HEK293 (cell line): ENCODE data around the gene HS3ST1.

Experiments
- CTCF ChIA-PET: fragments of 350-600 bp; formaldehyde crosslinking; extraction: SDS; loops from one replicate; lab custom pipeline; 2021; ENCODE audit warnings: antibody characterized with exemption; lab: Yijun Ruan, JAX
- POLR2A ChIA-PET: fragments of 300-600 bp; formaldehyde crosslinking; extraction: SDS; loops from one replicate; lab custom pipeline; 2020; ENCODE audit warnings: antibody characterized with exemption, inconsistent platforms; lab: Yijun Ruan, JAX
- H3K27ac ChIP-seq: fragments of 200-500 bp; sonication (Bioruptor generic); 2 replicates; pipeline ENCODE4 v1.5.1; 2014; ENCODE audit warnings: low read depth, low read length, control low read depth, inconsistent platforms; ENCODE audit errors: extremely low read depth
- H3K36me3 ChIP-seq, 2 experiments: fragments of 200-500 bp in 1 of 2; sonication (Bioruptor generic) in 1 of 2; 1 replicate in 1 of 2; 2 replicates in 1 of 2; pipeline ENCODE4 v1.5.1; 2014 to 2017; ENCODE audit warnings: inconsistent platforms in 2 of 2, low read length in 2 of 2; ENCODE audit not compliant: control insufficient read depth in 2 of 2, insufficient read depth in 1 of 2
- H3K4me1 ChIP-seq: fragments of 200-500 bp; sonication (Bioruptor generic); 2 replicates; pipeline ENCODE4 v1.5.1; 2014; ENCODE audit warnings: mild to moderate bottlenecking, low read length, inconsistent platforms; ENCODE audit not compliant: control insufficient read depth, insufficient read depth
- H3K4me3 ChIP-seq: 2 replicates; pipeline ENCODE4 v1.5.1; 2011; ENCODE audit warnings: low read depth, mild to moderate bottlenecking, control low read depth, low read length, moderate library complexity
- H3K9me3 ChIP-seq: fragments of 200-500 bp; sonication (Bioruptor generic); 2 replicates; pipeline ENCODE4 v1.5.1; 2014; ENCODE audit warnings: low read depth, low read length, inconsistent platforms; ENCODE audit not compliant: control insufficient read depth, insufficient read depth
- GLIS1 ChIP-seq: fragments of 450-650 bp; formaldehyde crosslinking; IDR thresholded peaks from 2 replicates; pipeline ENCODE4 v1.5.1; 2016; ENCODE audit warnings: missing biosample characterization, missing genetic modification characterization
- RBAK ChIP-seq: fragments of 450-650 bp; formaldehyde crosslinking; IDR thresholded peaks from 2 replicates; pipeline ENCODE4 v1.5.1; 2016; ENCODE audit warnings: missing biosample characterization, missing genetic modification characterization
- ZEB2 ChIP-seq: fragments of 450-650 bp; formaldehyde crosslinking; IDR thresholded peaks from 2 replicates; pipeline ENCODE4 v1.5.1; 2016; ENCODE audit warnings: missing biosample characterization, missing genetic modification characterization
- ZFHX2 ChIP-seq: fragments of 450-650 bp; formaldehyde crosslinking; conservative IDR thresholded peaks from 2 replicates; pipeline ENCODE4 v1.5.1; 2016; ENCODE audit warnings: missing biosample characterization, missing genetic modification characterization
- ZNF112 ChIP-seq: fragments of 450-650 bp; formaldehyde crosslinking; IDR thresholded peaks from 2 replicates; pipeline ENCODE4 v1.5.0; 2017; ENCODE audit warnings: missing biosample characterization, missing genetic modification characterization
- ZNF140 ChIP-seq: fragments of 450-650 bp; formaldehyde crosslinking; IDR thresholded peaks from 2 replicates; pipeline ENCODE4 v1.5.1; 2016; ENCODE audit warnings: missing biosample characterization, missing genetic modification characterization
- ZNF184 ChIP-seq: fragments of 450-650 bp; IDR thresholded peaks from 2 replicates; pipeline ENCODE4 v1.5.1; 2018; ENCODE audit warnings: missing biosample characterization, mild to moderate bottlenecking, missing genetic modification characterization
- ZNF335 ChIP-seq: fragments of 450-650 bp; formaldehyde crosslinking; conservative IDR thresholded peaks from 2 replicates; pipeline ENCODE4 v1.5.1; 2016; ENCODE audit warnings: missing biosample characterization, missing genetic modification characterization
- ZNF426 ChIP-seq: fragments of 450-650 bp; formaldehyde crosslinking; IDR thresholded peaks from 2 replicates; pipeline ENCODE4 v1.5.1; 2017; ENCODE audit warnings: missing biosample characterization, missing genetic modification characterization, mild to moderate bottlenecking, inconsistent platforms, moderate library complexity
- ZNF433 ChIP-seq: fragments of 450-650 bp; formaldehyde crosslinking; IDR thresholded peaks from 2 replicates; pipeline ENCODE4 v1.5.1; 2016; ENCODE audit warnings: missing biosample characterization, missing genetic modification characterization, low read depth
- ZNF548 ChIP-seq: fragments of 450-650 bp; formaldehyde crosslinking; IDR thresholded peaks from 2 replicates; pipeline ENCODE4 v1.5.1; 2016; ENCODE audit warnings: missing biosample characterization, missing genetic modification characterization
- ZNF701 ChIP-seq: fragments of 450-650 bp; formaldehyde crosslinking; IDR thresholded peaks from 2 replicates; pipeline ENCODE4 v1.5.1; 2016; ENCODE audit warnings: missing biosample characterization, missing genetic modification characterization
- TF ChIP-seq, protein P1 (sequence below): fragments of 450-650 bp; formaldehyde crosslinking; IDR thresholded peaks from 2 replicates; pipeline ENCODE4 v1.5.1; 2016; ENCODE audit warnings: missing biosample characterization, missing genetic modification characterization
- TF ChIP-seq, protein P2 (sequence below): fragments of 450-650 bp; formaldehyde crosslinking; IDR thresholded peaks from 2 replicates; pipeline ENCODE4 v1.5.1; 2016; ENCODE audit warnings: missing biosample characterization, missing genetic modification characterization
- TF ChIP-seq, protein P3 (sequence below): fragments of 450-650 bp; formaldehyde crosslinking; IDR thresholded peaks from 2 replicates; pipeline ENCODE4 v1.5.1; 2016; ENCODE audit warnings: missing biosample characterization, missing genetic modification characterization, borderline replicate concordance
- TF ChIP-seq, protein P4 (sequence below): fragments of 450-650 bp; formaldehyde crosslinking; conservative IDR thresholded peaks from 2 replicates; pipeline ENCODE4 v1.5.1; 2016; ENCODE audit warnings: low read depth, missing biosample characterization, missing genetic modification characterization
- TF ChIP-seq, protein P5 (sequence below): fragments of 450-650 bp; formaldehyde crosslinking; IDR thresholded peaks from 2 replicates; pipeline ENCODE4 v1.5.1; 2016; ENCODE audit warnings: missing biosample characterization, missing genetic modification characterization, low read depth

Gene HS3ST1

DNA sequence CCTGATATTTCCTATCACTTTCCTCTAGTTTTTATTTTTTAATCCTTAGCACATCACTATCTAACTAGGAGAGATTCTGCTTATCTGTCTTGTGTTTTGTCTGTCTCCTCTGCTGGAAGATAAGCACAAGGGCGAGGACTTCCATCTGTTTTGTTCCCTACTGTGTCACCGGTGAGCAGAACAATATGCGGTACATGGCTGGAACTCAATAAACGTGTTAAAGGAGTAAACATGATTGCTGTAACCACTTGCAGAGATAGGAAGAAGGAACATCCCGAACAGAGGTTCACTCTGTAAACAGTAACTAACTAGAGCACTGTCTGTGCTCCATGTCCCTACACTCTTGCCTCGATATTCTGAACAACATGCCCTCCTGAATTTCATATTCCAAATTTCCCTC lies 5.2 kb downstream of the HS3ST1 start:
- ChIA-PET POLR2A (interaction anchor here (0.7 kb wide), 1 partner anchor 660 kb away, joined by 7 read pairs; no protein-coding TSS in a partner anchor), CTCF (interaction anchor here (0.6 to 1.4 kb wide), 2 partner anchors 8 to 831 kb away, joined by 3 to 4 read pairs; no protein-coding TSS in a partner anchor)
- Histone ChIP-seq H3K9me3 (no peaks in the 10 kb centered on the region), H3K4me1 (no peaks in the 10 kb centered on the region; the same call in 1 of the 2 replicates), H3K4me3 (no peak overlapping the region), H3K27ac (no peak overlapping the region), H3K36me3 (no peaks in the 10 kb centered on the region)
- TF ChIP-seq ZNF112 = no peak
- no peak for TF ChIP-seq RBAK (tag by site-specific recombination)
- TF ChIP-seq ZNF701 (tag by site-specific recombination) = no peak
- no peak for TF ChIP-seq ZEB2 (tag by site-specific recombination)
- TF ChIP-seq ZNF335 (tag by site-specific recombination) = no peak

DNA sequence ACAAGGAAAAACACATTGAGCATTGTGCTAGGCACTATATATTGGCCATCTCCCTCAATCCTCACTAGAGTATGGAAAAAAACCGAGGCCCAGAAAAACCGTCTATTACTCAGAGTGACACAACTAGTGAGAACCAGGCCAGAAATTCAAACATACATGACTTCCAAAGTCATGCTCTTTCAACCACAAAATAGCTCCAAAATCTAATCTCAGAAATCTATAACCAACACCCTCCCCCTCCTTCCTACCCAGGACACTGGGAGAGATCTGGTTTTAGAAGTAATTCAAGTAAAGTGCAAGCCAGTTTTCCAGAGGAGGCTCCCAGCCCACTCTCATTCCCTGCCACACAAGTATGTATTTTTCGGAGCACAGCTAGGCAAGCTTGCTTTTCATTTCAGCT lies 7.6 kb downstream of the HS3ST1 start:
- no peaks in the 10 kb centered on the region for H3K4me1 ChIP-seq
- no peaks in the 10 kb centered on the region for H3K9me3 ChIP-seq
- ChIA-PET CTCF (interaction anchor here (0.5 kb wide), 1 partner anchor 618 kb away, joined by 3 read pairs; no protein-coding TSS in a partner anchor), POLR2A (no interaction called here)
- H3K27ac ChIP-seq = no peak overlapping the region
- no peaks in the 10 kb centered on the region for H3K36me3 ChIP-seq
- H3K4me3 ChIP-seq = no peak overlapping the region
- TF ChIP-seq, protein P1, sequence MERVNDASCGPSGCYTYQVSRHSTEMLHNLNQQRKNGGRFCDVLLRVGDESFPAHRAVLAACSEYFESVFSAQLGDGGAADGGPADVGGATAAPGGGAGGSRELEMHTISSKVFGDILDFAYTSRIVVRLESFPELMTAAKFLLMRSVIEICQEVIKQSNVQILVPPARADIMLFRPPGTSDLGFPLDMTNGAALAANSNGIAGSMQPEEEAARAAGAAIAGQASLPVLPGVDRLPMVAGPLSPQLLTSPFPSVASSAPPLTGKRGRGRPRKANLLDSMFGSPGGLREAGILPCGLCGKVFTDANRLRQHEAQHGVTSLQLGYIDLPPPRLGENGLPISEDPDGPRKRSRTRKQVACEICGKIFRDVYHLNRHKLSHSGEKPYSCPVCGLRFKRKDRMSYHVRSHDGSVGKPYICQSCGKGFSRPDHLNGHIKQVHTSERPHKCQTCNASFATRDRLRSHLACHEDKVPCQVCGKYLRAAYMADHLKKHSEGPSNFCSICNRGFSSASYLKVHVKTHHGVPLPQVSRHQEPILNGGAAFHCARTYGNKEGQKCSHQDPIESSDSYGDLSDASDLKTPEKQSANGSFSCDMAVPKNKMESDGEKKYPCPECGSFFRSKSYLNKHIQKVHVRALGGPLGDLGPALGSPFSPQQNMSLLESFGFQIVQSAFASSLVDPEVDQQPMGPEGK = no peak
- no peak for TF ChIP-seq ZFHX2
- no peak for TF ChIP-seq ZNF548
- no peak for TF ChIP-seq ZNF140 (tag by site-specific recombination)
- TF ChIP-seq ZNF433 (tag by site-specific recombination) = no peak

DNA sequence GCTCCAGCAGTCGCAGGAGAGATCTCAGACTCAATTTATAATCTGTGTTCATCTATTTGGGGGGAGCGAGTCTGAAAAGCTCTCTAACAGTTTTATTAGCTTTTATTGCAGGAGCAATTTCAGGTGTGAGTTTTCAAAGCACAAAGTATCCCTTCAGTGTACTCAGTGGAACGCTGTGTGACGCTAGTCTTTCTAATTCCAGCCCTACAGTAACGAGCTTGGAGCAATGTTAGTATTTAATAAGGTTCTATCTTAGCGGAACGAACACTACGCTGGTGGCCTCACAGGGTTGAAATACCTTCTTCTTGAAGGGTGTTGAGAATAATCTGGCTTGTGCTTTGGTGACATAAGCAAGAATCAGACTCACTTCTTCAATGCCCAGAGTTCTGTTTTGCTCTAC lies 8.4 kb downstream of the HS3ST1 start:
- Histone ChIP-seq H3K36me3 (no peaks in the 10 kb centered on the region), H3K4me3 (no peak overlapping the region), H3K4me1 (no peaks in the 10 kb centered on the region), H3K27ac (no peak overlapping the region), H3K9me3 (no peaks in the 10 kb centered on the region)
- ChIA-PET CTCF (interaction anchor here (0.8 kb wide), 1 partner anchor 299 kb away, joined by 3 read pairs; no protein-coding TSS in a partner anchor), POLR2A (no interaction called here)
- TF ChIP-seq, protein P2, sequence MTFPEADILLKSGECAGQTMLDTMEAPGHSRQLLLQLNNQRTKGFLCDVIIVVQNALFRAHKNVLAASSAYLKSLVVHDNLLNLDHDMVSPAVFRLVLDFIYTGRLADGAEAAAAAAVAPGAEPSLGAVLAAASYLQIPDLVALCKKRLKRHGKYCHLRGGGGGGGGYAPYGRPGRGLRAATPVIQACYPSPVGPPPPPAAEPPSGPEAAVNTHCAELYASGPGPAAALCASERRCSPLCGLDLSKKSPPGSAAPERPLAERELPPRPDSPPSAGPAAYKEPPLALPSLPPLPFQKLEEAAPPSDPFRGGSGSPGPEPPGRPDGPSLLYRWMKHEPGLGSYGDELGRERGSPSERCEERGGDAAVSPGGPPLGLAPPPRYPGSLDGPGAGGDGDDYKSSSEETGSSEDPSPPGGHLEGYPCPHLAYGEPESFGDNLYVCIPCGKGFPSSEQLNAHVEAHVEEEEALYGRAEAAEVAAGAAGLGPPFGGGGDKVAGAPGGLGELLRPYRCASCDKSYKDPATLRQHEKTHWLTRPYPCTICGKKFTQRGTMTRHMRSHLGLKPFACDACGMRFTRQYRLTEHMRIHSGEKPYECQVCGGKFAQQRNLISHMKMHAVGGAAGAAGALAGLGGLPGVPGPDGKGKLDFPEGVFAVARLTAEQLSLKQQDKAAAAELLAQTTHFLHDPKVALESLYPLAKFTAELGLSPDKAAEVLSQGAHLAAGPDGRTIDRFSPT = no peak
- TF ChIP-seq ZEB2 (tag by site-specific recombination) (no peak), GLIS1 (tag by site-specific recombination) (no peak), ZNF426 (tag by site-specific recombination) (no peak), ZNF184 (tag by site-specific recombination) (no peak)
- TF ChIP-seq, protein P3, sequence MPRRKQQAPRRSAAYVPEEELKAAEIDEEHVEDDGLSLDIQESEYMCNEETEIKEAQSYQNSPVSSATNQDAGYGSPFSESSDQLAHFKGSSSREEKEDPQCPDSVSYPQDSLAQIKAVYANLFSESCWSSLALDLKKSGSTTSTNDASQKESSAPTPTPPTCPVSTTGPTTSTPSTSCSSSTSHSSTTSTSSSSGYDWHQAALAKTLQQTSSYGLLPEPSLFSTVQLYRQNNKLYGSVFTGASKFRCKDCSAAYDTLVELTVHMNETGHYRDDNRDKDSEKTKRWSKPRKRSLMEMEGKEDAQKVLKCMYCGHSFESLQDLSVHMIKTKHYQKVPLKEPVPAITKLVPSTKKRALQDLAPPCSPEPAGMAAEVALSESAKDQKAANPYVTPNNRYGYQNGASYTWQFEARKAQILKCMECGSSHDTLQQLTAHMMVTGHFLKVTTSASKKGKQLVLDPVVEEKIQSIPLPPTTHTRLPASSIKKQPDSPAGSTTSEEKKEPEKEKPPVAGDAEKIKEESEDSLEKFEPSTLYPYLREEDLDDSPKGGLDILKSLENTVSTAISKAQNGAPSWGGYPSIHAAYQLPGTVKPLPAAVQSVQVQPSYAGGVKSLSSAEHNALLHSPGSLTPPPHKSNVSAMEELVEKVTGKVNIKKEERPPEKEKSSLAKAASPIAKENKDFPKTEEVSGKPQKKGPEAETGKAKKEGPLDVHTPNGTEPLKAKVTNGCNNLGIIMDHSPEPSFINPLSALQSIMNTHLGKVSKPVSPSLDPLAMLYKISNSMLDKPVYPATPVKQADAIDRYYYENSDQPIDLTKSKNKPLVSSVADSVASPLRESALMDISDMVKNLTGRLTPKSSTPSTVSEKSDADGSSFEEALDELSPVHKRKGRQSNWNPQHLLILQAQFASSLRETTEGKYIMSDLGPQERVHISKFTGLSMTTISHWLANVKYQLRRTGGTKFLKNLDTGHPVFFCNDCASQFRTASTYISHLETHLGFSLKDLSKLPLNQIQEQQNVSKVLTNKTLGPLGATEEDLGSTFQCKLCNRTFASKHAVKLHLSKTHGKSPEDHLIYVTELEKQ = no peak
- TF ChIP-seq, protein P4, sequence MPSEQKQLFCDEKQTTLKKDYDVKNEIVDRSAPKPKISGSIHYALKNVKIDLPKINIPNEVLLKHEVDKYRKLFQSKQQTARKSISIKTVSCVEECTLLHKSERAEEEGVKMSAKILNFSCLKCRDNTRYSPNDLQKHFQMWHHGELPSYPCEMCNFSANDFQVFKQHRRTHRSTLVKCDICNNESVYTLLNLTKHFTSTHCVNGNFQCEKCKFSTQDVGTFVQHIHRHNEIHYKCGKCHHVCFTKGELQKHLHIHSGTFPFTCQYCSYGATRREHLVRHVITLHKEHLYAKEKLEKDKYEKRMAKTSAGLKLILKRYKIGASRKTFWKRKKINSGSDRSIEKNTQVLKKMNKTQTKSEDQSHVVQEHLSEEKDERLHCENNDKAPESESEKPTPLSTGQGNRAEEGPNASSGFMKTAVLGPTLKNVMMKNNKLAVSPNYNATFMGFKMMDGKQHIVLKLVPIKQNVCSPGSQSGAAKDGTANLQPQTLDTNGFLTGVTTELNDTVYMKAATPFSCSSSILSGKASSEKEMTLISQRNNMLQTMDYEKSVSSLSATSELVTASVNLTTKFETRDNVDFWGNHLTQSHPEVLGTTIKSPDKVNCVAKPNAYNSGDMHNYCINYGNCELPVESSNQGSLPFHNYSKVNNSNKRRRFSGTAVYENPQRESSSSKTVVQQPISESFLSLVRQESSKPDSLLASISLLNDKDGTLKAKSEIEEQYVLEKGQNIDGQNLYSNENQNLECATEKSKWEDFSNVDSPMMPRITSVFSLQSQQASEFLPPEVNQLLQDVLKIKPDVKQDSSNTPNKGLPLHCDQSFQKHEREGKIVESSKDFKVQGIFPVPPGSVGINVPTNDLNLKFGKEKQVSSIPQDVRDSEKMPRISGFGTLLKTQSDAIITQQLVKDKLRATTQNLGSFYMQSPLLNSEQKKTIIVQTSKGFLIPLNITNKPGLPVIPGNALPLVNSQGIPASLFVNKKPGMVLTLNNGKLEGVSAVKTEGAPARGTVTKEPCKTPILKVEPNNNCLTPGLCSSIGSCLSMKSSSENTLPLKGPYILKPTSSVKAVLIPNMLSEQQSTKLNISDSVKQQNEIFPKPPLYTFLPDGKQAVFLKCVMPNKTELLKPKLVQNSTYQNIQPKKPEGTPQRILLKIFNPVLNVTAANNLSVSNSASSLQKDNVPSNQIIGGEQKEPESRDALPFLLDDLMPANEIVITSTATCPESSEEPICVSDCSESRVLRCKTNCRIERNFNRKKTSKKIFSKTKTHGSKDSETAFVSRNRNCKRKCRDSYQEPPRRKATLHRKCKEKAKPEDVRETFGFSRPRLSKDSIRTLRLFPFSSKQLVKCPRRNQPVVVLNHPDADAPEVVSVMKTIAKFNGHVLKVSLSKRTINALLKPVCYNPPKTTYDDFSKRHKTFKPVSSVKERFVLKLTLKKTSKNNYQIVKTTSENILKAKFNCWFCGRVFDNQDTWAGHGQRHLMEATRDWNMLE (tag by site-specific recombination) = no peak
- TF ChIP-seq, protein P5, sequence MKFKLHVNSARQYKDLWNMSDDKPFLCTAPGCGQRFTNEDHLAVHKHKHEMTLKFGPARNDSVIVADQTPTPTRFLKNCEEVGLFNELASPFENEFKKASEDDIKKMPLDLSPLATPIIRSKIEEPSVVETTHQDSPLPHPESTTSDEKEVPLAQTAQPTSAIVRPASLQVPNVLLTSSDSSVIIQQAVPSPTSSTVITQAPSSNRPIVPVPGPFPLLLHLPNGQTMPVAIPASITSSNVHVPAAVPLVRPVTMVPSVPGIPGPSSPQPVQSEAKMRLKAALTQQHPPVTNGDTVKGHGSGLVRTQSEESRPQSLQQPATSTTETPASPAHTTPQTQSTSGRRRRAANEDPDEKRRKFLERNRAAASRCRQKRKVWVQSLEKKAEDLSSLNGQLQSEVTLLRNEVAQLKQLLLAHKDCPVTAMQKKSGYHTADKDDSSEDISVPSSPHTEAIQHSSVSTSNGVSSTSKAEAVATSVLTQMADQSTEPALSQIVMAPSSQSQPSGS (tag by site-specific recombination) = no peak
